Measurements from ENCODE around the gene TMSB15B. TPM values are rescaled to one million over a fixed set of nuclear protein-coding genes. Genes with fewer than 3 reads are reported as not detected.

TMSB15B gene
- total RNA-seq = 4.2 and 13.7 TPM in 2 replicates

DNA sequence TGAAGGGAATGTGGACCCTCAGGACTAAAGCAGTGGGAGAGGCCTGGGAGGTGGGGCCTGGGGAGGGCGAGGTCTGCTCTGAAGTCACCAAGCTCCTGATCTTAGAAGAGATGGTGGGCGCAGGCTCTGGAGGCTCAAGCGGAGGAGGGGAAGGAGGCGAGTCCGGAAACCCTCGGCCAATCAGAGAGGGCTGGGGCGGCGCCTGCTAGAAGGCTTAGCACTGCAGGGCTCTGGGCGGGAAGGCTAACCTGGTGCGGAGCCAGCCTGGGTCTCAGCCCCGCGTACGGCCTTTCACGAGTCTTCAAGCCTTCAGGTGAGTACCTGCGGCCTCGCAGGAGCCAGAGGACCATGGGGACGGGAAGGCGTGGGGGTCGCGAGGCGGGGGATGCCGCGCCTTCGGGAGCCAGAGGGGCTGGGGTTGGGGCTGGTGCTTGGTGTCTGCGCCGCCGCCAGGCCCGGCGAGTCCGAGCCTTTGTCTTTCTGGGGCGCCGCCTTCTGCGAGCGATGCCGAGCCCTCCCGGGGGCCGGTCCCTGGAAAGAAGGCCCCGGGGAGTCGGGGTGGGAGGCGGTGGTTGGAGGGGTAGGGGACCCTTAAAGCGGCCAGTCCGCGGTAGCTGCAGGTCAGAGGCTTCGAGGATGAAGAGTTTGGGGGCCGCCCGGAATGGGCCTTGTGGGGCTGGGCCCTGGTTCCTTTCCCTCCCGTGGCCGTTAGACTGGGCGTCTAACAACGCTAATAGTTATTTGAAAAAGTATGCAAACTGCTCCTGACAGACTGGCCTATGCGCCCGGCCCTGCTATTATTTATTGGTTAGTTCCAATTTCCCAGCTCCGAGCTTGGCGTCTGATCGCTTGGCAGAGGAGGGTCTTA, at the start of gene TMSB15B:
TMSB15B (plus strand) TSS at position 217 of the 868 bp plus-strand sequence.

DNA sequence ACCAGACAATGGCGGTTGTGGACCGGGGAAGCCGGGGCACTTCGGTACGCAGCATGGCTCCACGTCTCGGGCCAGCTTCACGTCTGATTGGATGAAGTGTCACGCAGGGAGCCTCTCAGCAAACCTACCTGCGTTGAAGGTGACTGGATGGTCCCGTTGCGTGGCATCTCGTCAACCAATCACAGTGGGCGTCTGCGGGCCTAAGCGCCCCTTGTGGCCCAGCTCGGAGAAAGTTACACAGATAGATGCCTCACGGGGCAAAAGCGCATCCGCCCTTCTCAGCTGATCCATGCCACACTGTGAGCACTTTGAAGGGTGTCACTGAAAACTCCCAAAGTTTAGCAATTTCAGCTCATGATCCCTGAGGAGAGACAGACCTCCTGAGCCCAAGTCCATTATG, 51.2 kb downstream of the TMSB15B start, which contains the start of gene H2BW1:
H2BW1 (minus strand) TSS at position 103 of the 400 bp plus-strand sequence. CDS start 132 bp downstream, outside the sequence.

Other genes with a start within 250 kb of the TMSB15B start
- gene PLP1, start 185.8 kb upstream of the TMSB15B start, total RNA-seq = not detected in 2 replicates
- gene RAB9B, start 130.4 kb upstream of the TMSB15B start, total RNA-seq = 0.16 and 0.51 TPM in 2 replicates
- not detected in 2 replicates for gene H2BW1, start 51.1 kb downstream of the TMSB15B start, total RNA-seq
- gene H2BW2, start 77.3 kb downstream of the TMSB15B start, total RNA-seq = not detected in 2 replicates
- gene TMSB15C, start 113.6 kb downstream of the TMSB15B start, total RNA-seq = 2.0 and 2.5 TPM in 2 replicates
- gene ZCCHC18, start 149.9 kb downstream of the TMSB15B start, total RNA-seq = 1.3 and 3.2 TPM in 2 replicates
- gene SLC25A53, start 194.4 kb downstream of the TMSB15B start, total RNA-seq = 2.3 and 4.4 TPM in 2 replicates
- 14.7 and 18.1 TPM in 2 replicates for gene FAM199X, start 203.8 kb downstream of the TMSB15B start, total RNA-seq